Mesendoderm (in vitro differentiated cells): ENCODE data around the gene TBX3.

Experiments used
- DNase-seq: peaks from one replicate; pipeline ENCODE4 v3.0.0; 2013
- H2AK5ac ChIP-seq: 2 replicates; pipeline ENCODE4 v1.6.1; 2013; ENCODE audit warnings: low read length, inconsistent platforms
- H2BK120ac ChIP-seq: 2 replicates; pipeline ENCODE4 v1.6.1; 2013; ENCODE audit warnings: low read depth, mild to moderate bottlenecking, low read length, moderate library complexity, mixed read lengths
- H2BK15ac ChIP-seq: replicated peaks from 2 replicates; pipeline ENCODE4 v1.6.1; 2013; ENCODE audit warnings: low read depth, mild to moderate bottlenecking, moderate library complexity
- H2BK5ac ChIP-seq: 2 replicates; pipeline ENCODE4 v1.6.1; 2013; ENCODE audit warnings: low read length, inconsistent platforms
- H3K18ac ChIP-seq: 2 replicates; pipeline ENCODE4 v1.6.1; 2013; ENCODE audit warnings: mild to moderate bottlenecking, low read length, mixed read lengths
- H3K23ac ChIP-seq: one replicate; pipeline ENCODE4 v1.6.1; 2013; ENCODE audit warnings: low read length
- H3K27ac ChIP-seq: 2 replicates; pipeline ENCODE4 v1.5.1; 2013; ENCODE audit warnings: low read depth, mild to moderate bottlenecking, inconsistent platforms, low read length, moderate library complexity
- H3K27me3 ChIP-seq: 2 replicates; pipeline ENCODE4 v1.6.1; 2013; ENCODE audit warnings: low read length, control low read depth, mild to moderate bottlenecking, inconsistent platforms; ENCODE audit not compliant: insufficient read depth, poor library complexity
- H3K36me3 ChIP-seq: 2 replicates; pipeline ENCODE4 v1.6.1; 2013; ENCODE audit warnings: low read length, inconsistent platforms; ENCODE audit not compliant: control insufficient read depth, insufficient read depth
- H3K4ac ChIP-seq: one replicate; pipeline ENCODE4 v1.6.1; 2013; ENCODE audit warnings: low read depth, mild to moderate bottlenecking, low read length, moderate library complexity
- H3K4me1 ChIP-seq: 2 replicates; pipeline ENCODE4 v1.6.1; 2013; ENCODE audit warnings: low read depth, low read length, inconsistent platforms; ENCODE audit not compliant: control insufficient read depth
- H3K4me2 ChIP-seq: 2 replicates; pipeline ENCODE4 v1.6.1; 2013; ENCODE audit warnings: low read length
- H3K4me3 ChIP-seq: 2 replicates; pipeline ENCODE4 v1.5.1; 2013; ENCODE audit warnings: mild to moderate bottlenecking, low read length
- H3K56ac ChIP-seq: one replicate; pipeline ENCODE4 v1.6.1; 2013; ENCODE audit warnings: low read length
- H3K79me1 ChIP-seq: 2 replicates; pipeline ENCODE4 v1.6.1; 2013; ENCODE audit warnings: low read length, inconsistent platforms
- H3K79me2 ChIP-seq: 2 replicates; pipeline ENCODE4 v1.6.1; 2013; ENCODE audit warnings: mild to moderate bottlenecking, low read length; ENCODE audit not compliant: control insufficient read depth, insufficient read depth
- H3K9ac ChIP-seq: 2 replicates; pipeline ENCODE4 v1.6.1; 2013; ENCODE audit warnings: low read length, inconsistent platforms
- H4K5ac ChIP-seq: one replicate; pipeline ENCODE4 v1.6.1; 2013; ENCODE audit warnings: low read length
- H4K8ac ChIP-seq: one replicate; pipeline ENCODE4 v1.6.1; 2013; ENCODE audit warnings: low read depth, mild to moderate bottlenecking, control low read depth, low read length, moderate library complexity
- WGBS: extraction: QIAGEN DNeasy Blood & Tissue Kit; methylation state at CpG from one replicate; pipeline ENCODE4 v1.1.7; 2013; ENCODE audit warnings: low lambda C conversion rate, missing lambda C conversion rate; ENCODE audit not compliant: insufficient coverage; ENCODE audit errors: extremely low coverage; 5-methylcytosine and 5-hydroxymethylcytosine counted together

The TBX3 gene

GRCh38 chr12:114661245-114661644 is 22.7 kb downstream of the TBX3 start:
- no peak for DNase-seq
- no peak overlapping the region for H3K4me2 ChIP-seq

DNA sequence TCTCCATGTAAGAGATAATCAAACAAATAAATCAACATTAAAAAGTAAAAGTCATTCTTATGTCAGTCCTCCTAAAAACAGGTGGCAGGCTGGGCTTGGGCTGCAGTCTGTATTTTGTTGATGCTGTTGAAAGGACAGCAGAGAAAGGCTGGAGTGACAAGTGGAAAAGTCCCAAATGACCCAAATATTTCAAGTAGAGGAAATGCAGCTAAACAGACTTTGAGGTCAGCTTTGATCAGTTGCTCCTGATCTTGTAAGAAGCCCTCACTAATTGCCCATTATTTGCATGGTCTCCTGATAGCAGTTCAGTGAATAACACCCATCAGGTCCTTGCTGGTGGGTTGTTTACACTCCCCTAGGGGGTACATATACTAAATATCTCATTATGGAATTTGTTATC is 24.9 kb downstream of the TBX3 start:
- no peak overlapping the region for H3K4ac ChIP-seq
- no peak overlapping the region for H2BK120ac ChIP-seq
- no peak overlapping the region for H3K27ac ChIP-seq
- H3K4me1 ChIP-seq: peaks cover 19% of the 10 kb centered on the region
- no peak overlapping the region for H3K18ac ChIP-seq
- DNase-seq: no peak
- H2AK5ac ChIP-seq: no peak overlapping the region
- H3K4me2 ChIP-seq: no peak overlapping the region
- H3K56ac ChIP-seq: no peak overlapping the region
- H3K23ac ChIP-seq: no peak overlapping the region
- H2BK15ac ChIP-seq: no peak overlapping the region
- no peak overlapping the region for H2BK5ac ChIP-seq
- no peaks in the 10 kb centered on the region for H3K36me3 ChIP-seq
- H3K79me1 ChIP-seq: no peaks in the 10 kb centered on the region
- H3K4me3 ChIP-seq: no peak overlapping the region
- H3K27me3 ChIP-seq: no peaks in the 10 kb centered on the region
- no peak overlapping the region for H3K9ac ChIP-seq
- H4K5ac ChIP-seq: no peak overlapping the region
- no peak overlapping the region for H4K8ac ChIP-seq
- no peaks in the 10 kb centered on the region for H3K79me2 ChIP-seq

More at GRCh38 chr12:114661245-114661644, 22.7 kb downstream of the TBX3 start:
- Histone ChIP-seq H3K23ac (no peak overlapping the region), H3K56ac (no peak overlapping the region), H2AK5ac (no peak overlapping the region), H3K36me3 (no peaks in the 10 kb centered on the region), H3K4me3 (no peak overlapping the region), H3K27me3 (no peaks in the 10 kb centered on the region), H2BK5ac (no peak overlapping the region), H4K8ac (no peak overlapping the region), H4K5ac (no peak overlapping the region), H3K79me1 (no peaks in the 10 kb centered on the region), H3K9ac (no peak overlapping the region), H3K4ac (no peak overlapping the region), H3K4me1 (peaks cover 16% of the 10 kb centered on the region), H3K27ac (no peak overlapping the region), H3K79me2 (no peaks in the 10 kb centered on the region), H2BK120ac (no peak overlapping the region), H3K18ac (no peak overlapping the region), H2BK15ac (no peak overlapping the region)
- WGBS: no CpG with 5 or more reads among the region's 1 CpG

- no CpG with 5 or more reads among the region's 1 CpG for WGBS
- Histone ChIP-seq H3K4ac (no peak overlapping the region), H2BK5ac (no peak overlapping the region), H2AK5ac (no peak overlapping the region), H3K23ac (no peak overlapping the region), H3K79me2 (no peaks in the 10 kb centered on the region), H3K4me3 (no peak overlapping the region), H3K4me1 (peaks cover 17% of the 10 kb centered on the region), H3K79me1 (no peaks in the 10 kb centered on the region), H4K5ac (no peak overlapping the region), H3K9ac (no peak overlapping the region), H3K56ac (no peak overlapping the region), H4K8ac (no peak overlapping the region), H2BK120ac (no peak overlapping the region), H3K18ac (no peak overlapping the region), H2BK15ac (no peak overlapping the region), H3K36me3 (no peaks in the 10 kb centered on the region), H3K27me3 (no peaks in the 10 kb centered on the region), H3K27ac (no peak overlapping the region), H3K4me2 (no peak overlapping the region)
- DNase-seq: no peak
Observed at GRCh38 chr12:114658002-114658441, 26.0 kb downstream of the TBX3 start.

- no peak overlapping the region for H2BK15ac ChIP-seq
- no peaks in the 10 kb centered on the region for H3K79me1 ChIP-seq
- no peak for DNase-seq
- peak overlapping the region; percentile 15 for H3K56ac ChIP-seq
- H3K79me2 ChIP-seq: no peaks in the 10 kb centered on the region
- peak overlapping the region; percentile 45 for H3K18ac ChIP-seq
- H4K8ac ChIP-seq: no peak overlapping the region
- peaks cover 17% of the 10 kb centered on the region for H3K4me1 ChIP-seq
- no peak overlapping the region for H2BK120ac ChIP-seq
- H2AK5ac ChIP-seq: no peak overlapping the region
- no peak overlapping the region for H3K9ac ChIP-seq
- no peak overlapping the region for H4K5ac ChIP-seq
- no peak overlapping the region for H3K4me3 ChIP-seq
- H3K27me3 ChIP-seq: no peaks in the 10 kb centered on the region
- H3K36me3 ChIP-seq: no peaks in the 10 kb centered on the region
- WGBS: no CpG with 5 or more reads among the region's 6 CpGs
- H3K4ac ChIP-seq: no peak overlapping the region
- H3K23ac ChIP-seq: no peak overlapping the region
- no peak overlapping the region for H3K4me2 ChIP-seq
- H3K27ac ChIP-seq: no peak overlapping the region
- H2BK5ac ChIP-seq: no peak overlapping the region
Observed at GRCh38 chr12:114657597-114657920, 26.4 kb downstream of the TBX3 start.

DNA sequence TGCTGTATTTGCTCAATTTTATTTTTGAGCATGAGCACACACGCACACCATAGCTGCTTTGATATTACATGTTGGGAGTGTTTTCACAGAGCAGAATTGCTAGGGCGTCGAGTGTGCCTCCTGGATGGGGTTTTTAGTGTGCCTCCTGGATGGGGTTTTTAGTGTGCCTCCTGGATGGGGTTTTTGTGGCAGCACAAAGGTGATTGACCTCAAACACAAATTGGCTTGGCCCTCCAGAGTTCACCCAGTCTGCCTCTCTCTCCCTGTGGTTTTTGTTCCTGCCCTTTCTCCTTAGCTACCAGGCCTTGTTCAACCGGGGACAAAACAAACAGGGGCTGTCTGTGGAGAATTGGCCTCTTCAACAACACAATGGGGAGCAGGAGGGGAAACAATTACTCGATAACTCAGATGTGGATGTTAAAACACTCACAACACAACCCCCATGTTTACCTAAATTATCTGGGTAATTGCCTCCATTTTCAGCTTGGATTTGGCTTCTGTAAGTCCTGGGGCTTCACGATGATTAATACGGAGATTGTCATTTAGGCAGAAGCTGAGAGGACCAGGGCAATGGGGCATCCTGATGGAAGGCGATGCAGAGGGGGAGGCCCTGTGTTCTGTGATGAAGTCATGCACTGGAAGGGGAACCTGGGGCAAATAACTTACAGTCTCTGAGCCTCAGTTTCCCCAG is 26.9 kb downstream of the TBX3 start:
- H2BK120ac ChIP-seq: no peak overlapping the region
- H2AK5ac ChIP-seq: peak overlapping the region; percentile 62
- H4K5ac ChIP-seq: no peak overlapping the region
- H3K9ac ChIP-seq: no peak overlapping the region
- H3K4me1 ChIP-seq: peaks cover 17% of the 10 kb centered on the region
- no peaks in the 10 kb centered on the region for H3K27me3 ChIP-seq
- peak overlapping the region; percentile 33 for H3K27ac ChIP-seq
- H3K56ac ChIP-seq: peak overlapping the region; percentile 73
- WGBS: no CpG with 5 or more reads among the region's 8 CpGs
- H4K8ac ChIP-seq: no peak overlapping the region
- H3K4me3 ChIP-seq: no peak overlapping the region
- no peak overlapping the region for H3K4ac ChIP-seq
- no peaks in the 10 kb centered on the region for H3K36me3 ChIP-seq
- H2BK15ac ChIP-seq: no peak overlapping the region
- no peak for DNase-seq
- H3K79me2 ChIP-seq: no peaks in the 10 kb centered on the region
- no peak overlapping the region for H3K4me2 ChIP-seq
- no peaks in the 10 kb centered on the region for H3K79me1 ChIP-seq
- no peak overlapping the region for H2BK5ac ChIP-seq
- no peak overlapping the region for H3K23ac ChIP-seq
- H3K18ac ChIP-seq: peak overlapping the region; percentile 45
